BJ (cell line): ENCODE results near the gene CAMK2D. TPM values are rescaled to one million over a fixed set of nuclear protein-coding genes. Genes with fewer than 3 reads are reported as not detected.

Source experiments
- CTCF ChIA-PET: fragments of 350-600 bp; formaldehyde crosslinking; extraction: SDS; loops from one replicate; lab custom pipeline; 2021; ENCODE audit warnings: antibody characterized with exemption, inconsistent platforms; lab: Yijun Ruan, JAX
- POLR2A ChIA-PET: fragments of 300-600 bp; sonication (Branson Sonifier 250); formaldehyde crosslinking; extraction: SDS; loops from one replicate; lab custom pipeline; 2021; ENCODE audit warnings: antibody characterized with exemption; lab: Charles Lee
- DNase-seq: peaks from one replicate; pipeline ENCODE4 v3.0.0-alpha.2; 2011; ENCODE audit warnings: low read depth
- H3K27me3 ChIP-seq: 2 replicates; pipeline ENCODE4 v1.6.0; 2011; ENCODE audit warnings: low read length; ENCODE audit not compliant: control insufficient read depth, insufficient read depth
- H3K36me3 ChIP-seq: 2 replicates; pipeline ENCODE4 v1.5.1; 2011; ENCODE audit warnings: low read length; ENCODE audit not compliant: control insufficient read depth, insufficient read depth
- H3K4me3 ChIP-seq: 2 replicates; pipeline ENCODE4 v1.5.1; 2011; ENCODE audit warnings: low read depth, mild to moderate bottlenecking, control low read depth, low read length
- polyA plus RNA-seq: library from polyadenylated mRNA; depleted of rRNA; stranded (reverse); fragments of >200 nt; gene quantifications from 2 replicates; pipeline ENCODE4 v1.2.3, GENCODE V29; 2011
- TF ChIP-seq, protein P1 (sequence below): IDR thresholded peaks from 2 replicates; pipeline ENCODE4 v1.5.1; 2011; ENCODE audit warnings: low read depth, mild to moderate bottlenecking, control low read depth, inconsistent platforms, low read length, moderate library complexity; ENCODE audit not compliant: insufficient read depth

Gene CAMK2D
- polyA plus RNA-seq, 1 experiment: 41.8 TPM

DNA sequence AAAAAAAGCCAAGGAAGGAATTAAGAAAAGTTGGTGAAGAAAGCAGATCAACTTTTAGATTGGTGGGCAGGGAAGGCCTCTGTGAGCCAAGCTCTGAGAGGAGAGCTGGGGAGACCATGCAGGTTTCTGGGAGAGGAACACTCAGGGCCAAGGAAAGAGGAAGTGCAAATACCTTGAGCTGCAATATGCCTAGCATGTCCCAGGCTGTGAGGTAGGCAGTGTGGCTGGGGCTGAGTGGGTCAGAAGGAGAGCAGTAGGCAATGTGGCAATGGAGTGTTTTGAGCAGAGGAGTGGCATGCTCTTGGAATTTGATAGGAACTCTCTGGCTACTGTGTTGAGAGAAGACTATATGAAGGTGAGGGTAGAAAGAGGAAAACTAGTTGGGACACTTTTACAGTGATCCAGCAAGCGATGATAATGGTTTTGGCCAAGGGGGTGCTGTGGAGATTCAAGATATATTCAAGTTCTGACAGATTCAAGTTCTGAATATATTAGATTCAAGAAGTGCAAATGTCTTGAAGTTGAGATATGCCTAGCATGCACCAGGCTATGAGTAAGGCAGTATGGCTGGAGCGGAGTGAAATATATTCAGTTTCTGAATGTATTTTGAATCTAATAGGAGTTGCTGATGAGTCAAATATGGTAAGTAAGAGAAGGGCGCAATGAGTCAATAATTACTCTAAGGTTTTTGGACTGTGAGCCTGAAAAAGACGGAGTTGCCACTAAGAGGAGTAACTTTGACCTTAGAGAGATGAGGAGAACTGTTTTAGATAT is 172.5 kb downstream of the CAMK2D start:
- TF ChIP-seq, protein P1, sequence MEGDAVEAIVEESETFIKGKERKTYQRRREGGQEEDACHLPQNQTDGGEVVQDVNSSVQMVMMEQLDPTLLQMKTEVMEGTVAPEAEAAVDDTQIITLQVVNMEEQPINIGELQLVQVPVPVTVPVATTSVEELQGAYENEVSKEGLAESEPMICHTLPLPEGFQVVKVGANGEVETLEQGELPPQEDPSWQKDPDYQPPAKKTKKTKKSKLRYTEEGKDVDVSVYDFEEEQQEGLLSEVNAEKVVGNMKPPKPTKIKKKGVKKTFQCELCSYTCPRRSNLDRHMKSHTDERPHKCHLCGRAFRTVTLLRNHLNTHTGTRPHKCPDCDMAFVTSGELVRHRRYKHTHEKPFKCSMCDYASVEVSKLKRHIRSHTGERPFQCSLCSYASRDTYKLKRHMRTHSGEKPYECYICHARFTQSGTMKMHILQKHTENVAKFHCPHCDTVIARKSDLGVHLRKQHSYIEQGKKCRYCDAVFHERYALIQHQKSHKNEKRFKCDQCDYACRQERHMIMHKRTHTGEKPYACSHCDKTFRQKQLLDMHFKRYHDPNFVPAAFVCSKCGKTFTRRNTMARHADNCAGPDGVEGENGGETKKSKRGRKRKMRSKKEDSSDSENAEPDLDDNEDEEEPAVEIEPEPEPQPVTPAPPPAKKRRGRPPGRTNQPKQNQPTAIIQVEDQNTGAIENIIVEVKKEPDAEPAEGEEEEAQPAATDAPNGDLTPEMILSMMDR: no peak
- POLR2A ChIA-PET: no interaction called here
- Histone ChIP-seq H3K27me3 (no peaks in the 10 kb centered on the region), H3K36me3 (peaks cover 2% of the 10 kb centered on the region; the same call in 1 of the 2 replicates), H3K4me3 (no peak overlapping the region)
- DNase-seq: no peak
- CTCF ChIA-PET: no interaction called here

- H3K27me3 ChIP-seq: no peaks in the 10 kb centered on the region
- no peak overlapping the region for H3K4me3 ChIP-seq
- CTCF ChIA-PET: no interaction called here
- no peak for DNase-seq
- POLR2A ChIA-PET: no interaction called here
- TF ChIP-seq, protein P1: no peak
- no peaks in the 10 kb centered on the region for H3K36me3 ChIP-seq
Measured at GRCh38 chr4:113587640-113588275, 173.8 kb downstream of the CAMK2D start.

DNA sequence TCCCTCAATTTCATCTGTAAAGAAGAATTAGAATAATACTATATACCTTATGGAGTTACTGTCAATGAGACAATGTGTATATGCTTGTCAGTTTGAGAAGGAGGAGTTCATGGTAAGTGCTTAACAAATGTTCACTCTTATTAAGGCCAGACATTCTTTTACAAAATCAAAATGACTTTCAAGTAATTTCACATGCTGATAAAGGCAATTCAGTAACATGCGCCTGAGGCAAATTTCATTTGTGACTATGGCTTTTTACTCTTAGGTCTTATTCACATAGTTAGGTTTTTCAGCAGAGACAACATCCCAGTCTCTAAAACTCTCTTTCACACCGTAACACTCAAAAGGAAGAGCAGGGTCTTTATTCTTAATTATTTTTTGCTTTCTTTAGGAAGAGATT is 174.4 kb downstream of the CAMK2D start:
- no peaks in the 10 kb centered on the region for H3K27me3 ChIP-seq
- TF ChIP-seq, protein P1: no peak
- CTCF ChIA-PET: no interaction called here
- H3K36me3 ChIP-seq: no peaks in the 10 kb centered on the region
- no peak overlapping the region for H3K4me3 ChIP-seq
- POLR2A ChIA-PET: no interaction called here
- no peak for DNase-seq

- no peak for DNase-seq
- no peaks in the 10 kb centered on the region for H3K36me3 ChIP-seq
- CTCF ChIA-PET: interaction anchor here (0.6 to 0.9 kb wide), 2 partner anchors 16 to 264 kb away, joined by 3 to 5 read pairs; no protein-coding TSS in a partner anchor
- H3K27me3 ChIP-seq: no peaks in the 10 kb centered on the region
- TF ChIP-seq, protein P1: no peak
- no peak overlapping the region for H3K4me3 ChIP-seq
- POLR2A ChIA-PET: no interaction called here
Measured at GRCh38 chr4:113586072-113586471, 175.5 kb downstream of the CAMK2D start.

DNA sequence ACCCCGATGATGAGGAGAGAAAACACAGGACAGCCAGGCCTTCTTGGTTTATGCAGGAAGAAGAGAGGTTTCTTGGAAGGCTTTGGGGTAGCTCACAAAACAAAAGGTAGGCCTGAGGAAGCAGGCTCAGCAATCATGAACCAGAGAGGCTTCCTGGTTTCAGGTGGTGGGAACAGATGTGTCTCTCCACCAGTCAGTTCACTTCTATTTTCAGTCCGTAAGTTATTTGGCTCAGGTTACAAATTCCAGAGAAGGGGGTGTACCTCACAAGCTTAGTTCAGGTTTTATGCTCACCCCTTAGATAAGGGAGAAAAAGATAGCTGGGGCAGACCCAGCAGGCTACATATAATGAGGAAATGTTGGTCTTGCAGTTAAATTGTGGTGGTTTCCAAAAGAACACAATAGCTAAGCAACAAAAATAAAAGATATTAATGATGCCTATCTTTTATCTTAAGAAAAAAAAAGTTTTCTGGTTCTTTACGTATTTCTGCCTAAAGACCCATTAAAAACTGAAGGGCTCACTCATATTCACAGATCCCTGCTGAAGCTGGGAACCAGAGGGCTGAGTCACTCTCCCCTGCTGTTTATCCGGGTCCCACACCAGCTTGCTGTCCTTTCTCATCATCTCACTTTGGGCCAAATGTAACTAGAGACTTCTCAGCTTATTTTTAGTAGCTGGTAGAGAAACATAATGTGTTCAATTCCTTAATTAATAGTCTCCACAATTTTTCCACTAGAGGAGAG is 177.0 kb downstream of the CAMK2D start:
- TF ChIP-seq, protein P1: no peak
- H3K27me3 ChIP-seq: no peaks in the 10 kb centered on the region
- POLR2A ChIA-PET: interaction anchor here (0.7 kb wide), 1 partner anchor 17 kb away, joined by 4 read pairs; no protein-coding TSS in a partner anchor
- H3K36me3 ChIP-seq: no peaks in the 10 kb centered on the region
- DNase-seq: no peak
- CTCF ChIA-PET: no interaction called here
- H3K4me3 ChIP-seq: no peak overlapping the region
